ENCODE results near the gene CYTH2. TPM values are rescaled to one million over a fixed set of nuclear protein-coding genes. Genes with fewer than 3 reads are reported as not detected.

The CYTH2 gene
- total RNA-seq, 1 experiment from 2014 or later: 103 TPM

DNA sequence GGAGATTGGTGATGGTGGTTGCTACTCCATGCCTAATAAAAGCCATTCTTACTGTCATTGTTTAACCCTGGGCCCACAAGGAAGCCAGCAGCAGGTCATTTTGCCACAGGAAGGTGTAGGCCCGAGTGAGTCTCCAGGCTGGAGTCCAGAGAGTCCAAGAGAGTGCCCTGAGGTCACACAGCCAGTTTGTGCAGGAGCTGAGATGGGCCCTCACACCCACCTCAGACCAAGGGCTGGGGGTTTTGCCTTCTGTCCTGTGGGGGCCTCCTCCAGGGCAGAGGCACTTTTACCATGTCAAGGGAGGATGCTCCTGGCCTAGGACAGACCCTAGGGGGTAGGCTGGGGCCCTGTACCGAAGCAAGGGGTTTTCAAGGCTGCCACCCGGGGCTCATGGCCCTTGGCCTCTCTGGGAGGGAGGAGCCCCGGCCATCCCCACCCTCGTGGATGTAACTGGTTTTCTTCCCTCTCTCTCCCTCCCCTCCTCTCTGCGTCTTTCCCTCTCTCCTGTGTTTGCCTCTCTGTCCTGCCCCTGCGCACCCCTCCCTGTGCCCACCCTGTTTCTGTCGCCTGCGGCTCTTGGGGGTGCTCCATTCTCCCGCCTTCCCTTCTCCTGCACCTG is 8.0 kb downstream of the CYTH2 start:
- Histone ChIP-seq H2AK5ac (ENCODE audit: insufficient read length, low read length) (no peak overlapping the region), H3K9ac (ENCODE audit: extremely low read depth, insufficient read length, low read length) (no peak overlapping the region), H2BK20ac (ENCODE audit: low read depth, low read length, poor library complexity, severe bottlenecking) (no peak overlapping the region), H3K23ac (ENCODE audit: insufficient read length, low read depth, low read length) (no peak overlapping the region), H2BK12ac (ENCODE audit: insufficient read length, low read depth, low read length) (no peak overlapping the region), H3K79me1 (ENCODE audit: insufficient read depth, low read depth, low read length, poor library complexity, severe bottlenecking) (no peaks in the 10 kb centered on the region), H2BK120ac (ENCODE audit: low read depth, low read length, poor library complexity, severe bottlenecking) (no peak overlapping the region), H4K20me1 (ENCODE audit: control insufficient read depth, insufficient read depth, insufficient read length) (no peaks in the 10 kb centered on the region), H3T11ph (ENCODE audit: low read length) (no peak overlapping the region), H3K4ac (ENCODE audit: low read depth, low read length) (no peak overlapping the region), H3K56ac (ENCODE audit: insufficient read length, low read depth, low read length) (no peak overlapping the region), H2BK5ac (ENCODE audit: insufficient read length, low read length) (no peak overlapping the region), H3K79me2 (ENCODE audit: insufficient read depth, low read length) (no peaks in the 10 kb centered on the region), H4K91ac (ENCODE audit: insufficient read length, low read depth, low read length) (no peak overlapping the region), H3K4me2 (ENCODE audit: insufficient read depth, insufficient read length, low read length) (no peak overlapping the region), H4K5ac (ENCODE audit: insufficient read length, low read depth, low read length) (no peak overlapping the region), H2AFZ (ENCODE audit: low read length) (no peak overlapping the region), H3K27ac (ENCODE audit: insufficient read length, low read depth, low read length) (no peak overlapping the region), H3K23me2 (ENCODE audit: insufficient read length, low read depth, low read length, poor library complexity, severe bottlenecking) (no peaks in the 10 kb centered on the region), H3K9me3 (ENCODE audit: control insufficient read depth, low read depth, low read length) (no peaks in the 10 kb centered on the region), H4K8ac (replicated peaks; ENCODE audit: insufficient read length, low read depth, low read length) (no peak overlapping the region), H3K27me3 (ENCODE audit: insufficient read depth, low read length) (no peaks in the 10 kb centered on the region), H3K14ac (ENCODE audit: insufficient read depth, low read length) (no peak overlapping the region), H3K4me1 (ENCODE audit: insufficient read depth, low read length) (no peaks in the 10 kb centered on the region), H2BK15ac (ENCODE audit: low read depth, low read length) (no peak overlapping the region), H3K18ac (ENCODE audit: insufficient read length, low read depth, low read length) (no peak overlapping the region)
- Mint-ChIP-seq H3K36me3 (ENCODE audit: insufficient read depth in 1 of 3, low read depth in 3 of 3) (peaks cover 43 to 76% (median 68%) of the 10 kb centered on the region in 3 experiments), H3K4me3 (no peak overlapping the region), H3K27me3 (ENCODE audit: low read depth) (no peaks in the 10 kb centered on the region), H3K4me1 (peaks cover 0 to 6% of the 10 kb centered on the region in 2 experiments; a peak in 2 of 4 replicates), H3K9me3 (no peaks in the 10 kb centered on the region), H3K27ac (no peak overlapping the region)
- no CpG with 5 or more reads among the region's 10 CpGs for WGBS (ENCODE audit: extremely low coverage, insufficient read length, low lambda C conversion rate)
- TF ChIP-seq, protein P1, sequence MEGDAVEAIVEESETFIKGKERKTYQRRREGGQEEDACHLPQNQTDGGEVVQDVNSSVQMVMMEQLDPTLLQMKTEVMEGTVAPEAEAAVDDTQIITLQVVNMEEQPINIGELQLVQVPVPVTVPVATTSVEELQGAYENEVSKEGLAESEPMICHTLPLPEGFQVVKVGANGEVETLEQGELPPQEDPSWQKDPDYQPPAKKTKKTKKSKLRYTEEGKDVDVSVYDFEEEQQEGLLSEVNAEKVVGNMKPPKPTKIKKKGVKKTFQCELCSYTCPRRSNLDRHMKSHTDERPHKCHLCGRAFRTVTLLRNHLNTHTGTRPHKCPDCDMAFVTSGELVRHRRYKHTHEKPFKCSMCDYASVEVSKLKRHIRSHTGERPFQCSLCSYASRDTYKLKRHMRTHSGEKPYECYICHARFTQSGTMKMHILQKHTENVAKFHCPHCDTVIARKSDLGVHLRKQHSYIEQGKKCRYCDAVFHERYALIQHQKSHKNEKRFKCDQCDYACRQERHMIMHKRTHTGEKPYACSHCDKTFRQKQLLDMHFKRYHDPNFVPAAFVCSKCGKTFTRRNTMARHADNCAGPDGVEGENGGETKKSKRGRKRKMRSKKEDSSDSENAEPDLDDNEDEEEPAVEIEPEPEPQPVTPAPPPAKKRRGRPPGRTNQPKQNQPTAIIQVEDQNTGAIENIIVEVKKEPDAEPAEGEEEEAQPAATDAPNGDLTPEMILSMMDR (conservative IDR thresholded peaks at IDR 0.05): no peak
- no peak for DNase-seq
